Stimulated activated naive CD8-positive, alpha-beta T cell treated with anti-CD3 and anti-CD28 coated beads, Interleukin-15, Interleukin-2, amounts not matched to agents 100 U/mL and 50 U/mL, for 24 hours (primary cell): Measurements from ENCODE around the gene FBXL2.

Source experiments
- ATAC-seq: fragments of 150-1000 bp; cut with Tn5 transposase; one replicate; pipeline ENCODE4 v1.10.0; 2021
- DNase-seq: peaks from one replicate; pipeline ENCODE4 v3.0.0; 2021

Gene FBXL2

GRCh38 chr3:33277193-33277882 is at the start of gene FBXL2:
TSS of gene FBXL2 (plus strand) at chr3:33277442. CDS start at chr3:33277513, 71 bp downstream.
- ATAC-seq, result peak; percentile 73
- peak; percentile 45 for DNase-seq

- ATAC-seq (no peak), DNase-seq (no peak)
Observed at GRCh38 chr3:33229066-33229465, 48.2 kb upstream of the FBXL2 start.

- DNase-seq, result no peak
- ATAC-seq, result no peak
Observed at GRCh38 chr3:33229947-33230346, 47.3 kb upstream of the FBXL2 start.

- ATAC-seq, result no peak
Observed at GRCh38 chr3:33231756-33232465, 45.3 kb upstream of the FBXL2 start.

GRCh38 chr3:33233884-33234283 is 43.4 kb upstream of the FBXL2 start:
- ATAC-seq (no peak), DNase-seq (no peak)

More at GRCh38 chr3:33231756-33232465, 45.3 kb upstream of the FBXL2 start:
- no peak for DNase-seq

- no peak for ATAC-seq
- DNase-seq, result no peak
Observed at GRCh38 chr3:33236005-33236404, 41.2 kb upstream of the FBXL2 start.

GRCh38 chr3:33237439-33237838 is 39.8 kb upstream of the FBXL2 start:
- ATAC-seq (no peak), DNase-seq (no peak)

GRCh38 chr3:33238923-33239322 is 38.3 kb upstream of the FBXL2 start:
- ATAC-seq (no peak), DNase-seq (no peak)

GRCh38 chr3:33240261-33240660 is 37.0 kb upstream of the FBXL2 start:
- no peak for DNase-seq
- no peak for ATAC-seq

GRCh38 chr3:33246786-33247185 is 30.5 kb upstream of the FBXL2 start:
- DNase-seq, result no peak
- ATAC-seq, result no peak

GRCh38 chr3:33250712-33251111 is 26.5 kb upstream of the FBXL2 start:
- DNase-seq (no peak), ATAC-seq (no peak)

- ATAC-seq (no peak), DNase-seq (no peak)
Observed at GRCh38 chr3:33256249-33256648, 21.0 kb upstream of the FBXL2 start.

GRCh38 chr3:33260104-33260503 is 17.1 kb upstream of the FBXL2 start:
- ATAC-seq, result no peak
- DNase-seq, result no peak

- DNase-seq (no peak), ATAC-seq (no peak)
Observed at GRCh38 chr3:33269385-33269784, 7.9 kb upstream of the FBXL2 start.

GRCh38 chr3:33271324-33271723 is 5.9 kb upstream of the FBXL2 start:
- ATAC-seq, result no peak
- no peak for DNase-seq

- ATAC-seq (no peak), DNase-seq (no peak)
Observed at GRCh38 chr3:33273628-33274027, 3.6 kb upstream of the FBXL2 start.

GRCh38 chr3:33278163-33278562 is 921 bp downstream of the FBXL2 start:
- DNase-seq, result no peak
- ATAC-seq, result no peak

- no peak for ATAC-seq
Observed at GRCh38 chr3:33287672-33288282, 10.5 kb downstream of the FBXL2 start.

GRCh38 chr3:33299395-33300081 is 22.3 kb downstream of the FBXL2 start:
- no peak for ATAC-seq
- DNase-seq, result no peak

More at GRCh38 chr3:33287672-33288282, 10.5 kb downstream of the FBXL2 start:
- DNase-seq, result no peak

GRCh38 chr3:33312361-33312760 is 35.1 kb downstream of the FBXL2 start:
- DNase-seq (no peak), ATAC-seq (no peak)

GRCh38 chr3:33313331-33313730 is 36.1 kb downstream of the FBXL2 start:
- no peak for DNase-seq
- no peak for ATAC-seq

- DNase-seq (no peak), ATAC-seq (no peak)
Observed at GRCh38 chr3:33314993-33315392, 37.8 kb downstream of the FBXL2 start.

- no peak for DNase-seq
- ATAC-seq, result no peak
Observed at GRCh38 chr3:33315826-33316225, 38.6 kb downstream of the FBXL2 start.
